Endothelial cell of umbilical vein (primary cell): Measurements from ENCODE around the gene SPOP. TPM values are rescaled to one million over a fixed set of nuclear protein-coding genes. Genes with fewer than 3 reads are reported as not detected.

ENCODE experiments used
- BruUV-seq: library from RNA; stranded (reverse); fragments of 400-500 nt; replicated peaks from 2 replicates; lab custom pipeline; 2021; lab: Mats Ljungman, UMichigan
- CTCF ChIA-PET: fragments of 300-600, 350-600 bp; sonication (Branson Sonifier 250); formaldehyde crosslinking; loops from one replicate; lab custom pipeline; 2021; ENCODE audit warnings: antibody characterized with exemption, inconsistent platforms; lab: Charles Lee
- POLR2A ChIA-PET: fragments of 300-600, 350-600 bp; sonication (Branson Sonifier 250); formaldehyde crosslinking; loops from one replicate; lab custom pipeline; 2021; ENCODE audit warnings: antibody characterized with exemption, inconsistent platforms; lab: Charles Lee
- DNase-seq: peaks from one replicate; pipeline ENCODE4 v3.0.0-alpha.2; 2011; ENCODE audit warnings: low read depth, low spot score
- FAIRE-seq: peaks from 2 replicates; lab custom pipeline; 2011; peaks lifted over from hg19 to GRCh38; lab: Jason Lieb, UNC
- H2AFZ ChIP-seq: 2 replicates; pipeline ENCODE4 v1.6.0; 2012; ENCODE audit warnings: low read depth, low read length, control low read depth, inconsistent platforms
- H3K27ac ChIP-seq: 2 replicates; pipeline ENCODE4 v1.5.1; 2011; ENCODE audit warnings: low read depth, mild to moderate bottlenecking, control low read depth, low read length, moderate library complexity; ENCODE audit not compliant: insufficient read depth
- H3K27me3 ChIP-seq, 2 experiments: 2 replicates each; pipeline versions ENCODE4 v1.6.0 to v1.6.1; 2011; ENCODE audit warnings: low read length in 2 of 2, mixed read lengths in 1 of 2; ENCODE audit not compliant: control insufficient read depth in 2 of 2, insufficient read depth in 2 of 2
- H3K36me3 ChIP-seq, 2 experiments: 2 replicates in 1 of 2; 3 replicates in 1 of 2; pipeline ENCODE4 v1.5.1; 2011; ENCODE audit warnings: low read length in 2 of 2, mild to moderate bottlenecking in 1 of 2, moderate library complexity in 1 of 2; ENCODE audit not compliant: control insufficient read depth in 2 of 2, insufficient read depth in 2 of 2; ENCODE audit errors: extremely low read depth in 1 of 2
- H3K4me1 ChIP-seq: 3 replicates; pipeline ENCODE4 v1.5.1; 2011; ENCODE audit warnings: mild to moderate bottlenecking, low read length; ENCODE audit not compliant: control insufficient read depth, insufficient read depth; ENCODE audit errors: extremely low read depth
- H3K4me2 ChIP-seq: 2 replicates; pipeline ENCODE4 v1.6.1; 2011; ENCODE audit warnings: low read length, control low read depth, mixed read lengths; ENCODE audit not compliant: insufficient read depth
- H3K4me3 ChIP-seq, 3 experiments: fragments of 200-600 bp in 1 of 3; sonication (generic), shearing (Covaris generic) in 1 of 3; replicated peaks in 1 of 3; 2 replicates each; pipeline ENCODE4 v1.5.1; 2011 to 2016; ENCODE audit warnings: control low read depth in 3 of 3, low read length in 3 of 3, mild to moderate bottlenecking in 2 of 3, inconsistent platforms in 1 of 3, low read depth in 1 of 3, moderate library complexity in 1 of 3; ENCODE audit not compliant: insufficient read depth in 1 of 3
- H3K79me2 ChIP-seq: 2 replicates; pipeline ENCODE4 v1.6.0; 2012; ENCODE audit warnings: low read length, inconsistent platforms; ENCODE audit not compliant: control insufficient read depth, insufficient read depth
- H3K9ac ChIP-seq: replicated peaks from 2 replicates; pipeline ENCODE3; 2011; ENCODE audit warnings: low read length, control low read depth; ENCODE audit not compliant: insufficient read depth; ENCODE audit errors: extremely low read depth
- H3K9me1 ChIP-seq: replicated peaks from 3 replicates; pipeline ENCODE4 v1.6.0; 2011; ENCODE audit warnings: mild to moderate bottlenecking, low read length; ENCODE audit not compliant: control insufficient read depth, insufficient read depth; ENCODE audit errors: extremely low read depth
- H3K9me3 ChIP-seq: replicated peaks from 2 replicates; pipeline ENCODE4 v1.5.1; 2012; ENCODE audit warnings: low read length, inconsistent platforms; ENCODE audit not compliant: control insufficient read depth, insufficient read depth
- H4K20me1 ChIP-seq: replicated peaks from 2 replicates; pipeline ENCODE3; 2011; ENCODE audit warnings: mild to moderate bottlenecking, low read length; ENCODE audit not compliant: control insufficient read depth, insufficient read depth; ENCODE audit errors: extremely low read depth
- CTCF ChIP-seq, 2 donors: IDR thresholded peaks; 1 replicate in 1 of 2; 2 replicates in 1 of 2; pipeline ENCODE4 v1.5.1; 2011; ENCODE audit warnings: low read length in 2 of 2, mild to moderate bottlenecking in 2 of 2, moderate library complexity in 2 of 2, control low read depth in 1 of 2, inconsistent platforms in 1 of 2, low read depth in 1 of 2; ENCODE audit not compliant: insufficient read depth in 1 of 2; ENCODE audit errors: extremely low read depth in 1 of 2
- FOS ChIP-seq: IDR thresholded peaks from 2 replicates; pipeline ENCODE4 v1.6.1; 2011; ENCODE audit warnings: mild to moderate bottlenecking, low read length, moderate library complexity, borderline replicate concordance; ENCODE audit not compliant: insufficient read depth
- JUN ChIP-seq: IDR thresholded peaks from 2 replicates; pipeline ENCODE4 v1.6.1; 2011; ENCODE audit warnings: borderline replicate concordance, low read depth; ENCODE audit not compliant: insufficient read length, insufficient read depth
- POLR2A ChIP-seq: IDR thresholded peaks from 2 replicates; pipeline ENCODE4 v1.6.1; 2012; ENCODE audit warnings: low read depth, mild to moderate bottlenecking, control low read depth, low read length
- POLR2AphosphoS5 ChIP-seq: IDR thresholded peaks from 2 replicates; pipeline ENCODE4 v1.6.1; 2012; ENCODE audit warnings: low read depth, mild to moderate bottlenecking, control low read depth, low read length, moderate library complexity; ENCODE audit not compliant: insufficient read depth
- dilution Hi-C: fragments of 300-500 bp; cut with MboI; formaldehyde crosslinking; loops from one replicate; pipeline ENCODE4 v1.15.0; 2019; ENCODE audit warnings: low sequenced_read_pairs; ENCODE audit not compliant: extremely low pct_ligation_motif_present
- intact Hi-C: fragments of 100-400 bp; cut with micrococcal nuclease; formaldehyde crosslinking; loops from one replicate; pipeline ENCODE4 v1.10.0; 2022
- polyA plus RNA-seq, 4 experiments: library from polyadenylated mRNA; depleted of rRNA in 3 of 4; stranded (reverse) in 3 of 4; unstranded in 1 of 4; fragments of >200 nt; gene quantifications; 2 replicates each; pipeline versions ENCODE4 v1.2.1 to v1.2.3, GENCODE V29; 2011 to 2012; ENCODE audit warnings: missing spikeins in 1 of 4
- total RNA-seq: library from RNA; stranded (reverse); gene quantifications from 2 replicates; pipeline ENCODE4 v1.2.3, GENCODE V29; 2021

The SPOP gene
- total and polyA plus RNA-seq, 2 donors (not counting 3 experiments of a cell fraction or from before 2014, with no cell fraction given) = 46.9 to 61.0 TPM

- CTCF ChIA-PET = interaction anchor here (0.6 to 2.4 kb wide), 3 partner anchors 16 to 145 kb away, joined by 3 to 9 read pairs (median 3); no protein-coding TSS in a partner anchor
These were observed 125.7 kb downstream of the SPOP start for GRCh38 chr17:49552070-49552751.

More at GRCh38 chr17:49552070-49552751, 125.7 kb downstream of the SPOP start:
- no peaks in the 10 kb centered on the region for H3K79me2 ChIP-seq
- H3K27me3 ChIP-seq = no peaks in the 10 kb centered on the region
- no peaks in the 10 kb centered on the region for H4K20me1 ChIP-seq
- H3K4me1 ChIP-seq = peaks cover 2% of the 10 kb centered on the region
- no peaks in the 10 kb centered on the region for H3K36me3 ChIP-seq
- FAIRE-seq (no peak), DNase-seq (no peak)
- H3K9me3 ChIP-seq = no peaks in the 10 kb centered on the region
- H3K9me1 ChIP-seq = no peaks in the 10 kb centered on the region
- no peak overlapping the region for H3K27ac ChIP-seq
- no peak overlapping the region for H3K9ac ChIP-seq
- POLR2A ChIA-PET = interaction anchor here (0.6 kb wide), 1 partner anchor 103 kb away, joined by 10 read pairs; no protein-coding TSS in a partner anchor
- intact Hi-C loops = no loop called here
- TF ChIP-seq JUN (no peak), CTCF (IDR thresholded peaks at IDR 0.05; ENCODE audit: extremely low read depth in 1 of 2, insufficient read depth in 1 of 2, low read depth in 1 of 2, low read length in 2 of 2) (no peak), POLR2AphosphoS5 (no peak), FOS (no peak), POLR2A (no peak)
- no TSS peak for BruUV-seq
- H3K4me3 ChIP-seq = no peak overlapping the region
- no peak overlapping the region for H2AFZ ChIP-seq
- dilution Hi-C loops = no loop called here
- H3K4me2 ChIP-seq = no peak overlapping the region
